Muscle of leg (tissue), 16 donors: ENCODE measurements around the gene IL22RA1. TPM values are rescaled to one million over a fixed set of nuclear protein-coding genes. Genes with fewer than 3 reads are reported as not detected.

Experiments used
- DNase-seq: peaks from one replicate; pipeline ENCODE4 v3.0.0; 2013
- H3K27ac ChIP-seq: one replicate; pipeline ENCODE4 v1.5.1; 2013; ENCODE audit warnings: mild to moderate bottlenecking, low read length, control low read depth
- H3K27me3 ChIP-seq: one replicate; pipeline ENCODE4 v1.6.1; 2013; ENCODE audit warnings: low read length; ENCODE audit not compliant: control insufficient read depth, insufficient read depth
- H3K36me3 ChIP-seq: one replicate; pipeline ENCODE4 v1.6.1; 2013; ENCODE audit warnings: low read length; ENCODE audit not compliant: control insufficient read depth, insufficient read depth
- H3K4me1 ChIP-seq: one replicate; pipeline ENCODE4 v1.6.1; 2013; ENCODE audit warnings: low read length; ENCODE audit not compliant: control insufficient read depth, insufficient read depth
- H3K4me3 ChIP-seq: one replicate; pipeline ENCODE4 v1.5.1; 2013; ENCODE audit warnings: low read length, control low read depth
- H3K9me3 ChIP-seq: replicated peaks from 2 replicates; pipeline ENCODE4 v1.6.1; 2013; ENCODE audit warnings: low read depth, low read length; ENCODE audit not compliant: control insufficient read depth
- WGBS: methylation state at CpG from one replicate; pipeline ENCODE4 v1.1.5; 2013; ENCODE audit warnings: missing lambda C conversion rate; ENCODE audit not compliant: insufficient coverage; 5-methylcytosine and 5-hydroxymethylcytosine counted together
- long read RNA-seq, 11 donors: transcript quantifications; one replicate each; lab custom pipeline, GENCODE V29; 2026
- polyA plus RNA-seq, 8 donors: library from polyadenylated mRNA; unstranded; fragments of 120-200 nt; gene quantifications; one replicate each; pipeline versions ENCODE4 v1.2.1 to v1.2.3, GENCODE V29; 2013; ENCODE audit warnings: inconsistent platforms in 1 of 8, low replicate concordance in 1 of 8; ENCODE audit not compliant: insufficient read length in 8 of 8, insufficient read depth in 1 of 8
- total RNA-seq: library from RNA; stranded (reverse); fragments of 120-200 nt; gene quantifications from one replicate; pipeline ENCODE4 v1.2.4, GENCODE V29; 2013

Gene IL22RA1, protein sequence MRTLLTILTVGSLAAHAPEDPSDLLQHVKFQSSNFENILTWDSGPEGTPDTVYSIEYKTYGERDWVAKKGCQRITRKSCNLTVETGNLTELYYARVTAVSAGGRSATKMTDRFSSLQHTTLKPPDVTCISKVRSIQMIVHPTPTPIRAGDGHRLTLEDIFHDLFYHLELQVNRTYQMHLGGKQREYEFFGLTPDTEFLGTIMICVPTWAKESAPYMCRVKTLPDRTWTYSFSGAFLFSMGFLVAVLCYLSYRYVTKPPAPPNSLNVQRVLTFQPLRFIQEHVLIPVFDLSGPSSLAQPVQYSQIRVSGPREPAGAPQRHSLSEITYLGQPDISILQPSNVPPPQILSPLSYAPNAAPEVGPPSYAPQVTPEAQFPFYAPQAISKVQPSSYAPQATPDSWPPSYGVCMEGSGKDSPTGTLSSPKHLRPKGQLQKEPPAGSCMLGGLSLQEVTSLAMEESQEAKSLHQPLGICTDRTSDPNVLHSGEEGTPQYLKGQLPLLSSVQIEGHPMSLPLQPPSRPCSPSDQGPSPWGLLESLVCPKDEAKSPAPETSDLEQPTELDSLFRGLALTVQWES
- total RNA-seq (not detected), polyA plus RNA-seq (1 to 10 TPM in 1 of 8 donors, under 1 TPM in 5, not detected in 2; 0.05 to 3.2 (median 0.56) TPM)
- long read RNA-seq, donor 1 = 0 reads
- long read RNA-seq, donor 2 = 0 reads
- long read RNA-seq, donor 3 = 0 reads
- long read RNA-seq, donor 4 = 0 reads
- long read RNA-seq, donor 5 = 0 reads
- long read RNA-seq, donor 6 = 0 reads
- long read RNA-seq, donor 7 = 0 reads
- long read RNA-seq, donor 8 = 0 reads
- long read RNA-seq, donor 9 = 0 reads
- long read RNA-seq, donor 10 = 0 reads
- long read RNA-seq, donor 11 = 0 reads

DNA sequence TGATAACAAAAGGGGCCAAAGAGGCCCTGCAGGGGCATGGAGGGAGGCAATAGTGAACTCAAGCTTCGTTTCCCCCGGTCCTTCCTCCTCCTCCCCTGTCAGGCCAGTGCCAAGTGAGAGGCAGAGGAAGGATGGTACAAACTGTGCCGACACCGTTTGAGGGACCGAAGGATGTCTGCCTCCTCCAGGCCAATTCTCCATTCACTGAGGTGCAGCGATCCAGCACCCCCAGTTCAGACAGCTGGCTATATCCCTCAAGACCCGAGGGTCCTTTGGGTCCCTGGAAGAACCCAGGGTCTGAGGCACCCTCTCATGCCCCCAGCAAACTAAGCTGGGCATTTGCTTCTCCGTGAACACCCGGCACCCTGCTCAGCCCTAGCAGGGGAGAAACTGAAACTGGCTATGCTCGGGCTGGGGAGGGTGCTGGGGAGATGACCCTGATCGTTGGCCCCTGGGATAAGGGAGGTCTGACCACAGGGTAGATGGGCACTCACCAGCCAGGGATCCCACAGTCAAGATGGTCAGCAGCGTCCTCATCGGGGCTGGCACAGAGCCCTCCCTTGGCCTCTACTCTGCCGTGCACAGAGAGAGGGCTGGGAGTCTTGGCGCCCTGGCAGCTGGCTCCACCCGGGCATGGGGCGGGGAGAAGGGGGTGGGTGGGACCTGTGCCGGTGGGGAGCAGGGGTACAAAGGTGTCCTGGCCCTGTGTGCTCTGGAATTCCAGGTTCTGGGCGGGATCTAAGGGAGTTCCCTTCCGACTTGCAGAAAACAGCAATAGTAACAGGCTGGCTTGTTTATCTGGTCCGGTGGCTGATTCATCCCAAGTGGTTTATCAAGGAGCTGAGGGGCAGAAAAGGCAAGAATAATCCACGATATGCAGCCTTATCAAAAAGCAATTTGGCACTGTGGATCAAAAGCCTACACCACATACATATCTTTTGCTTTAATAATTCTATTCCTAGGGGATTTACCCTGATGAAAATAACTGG is at the start of gene IL22RA1:
TSS of gene IL22RA1 (minus strand) at position 595 of the 989 bp plus-strand sequence. CDS start at position 537, 58 bp downstream.
- Histone ChIP-seq H3K27me3 (peaks cover 9% of the 10 kb centered on the region), H3K27ac (no peak within 1 kb of the TSS), H3K9me3 (no peaks in the 10 kb centered on the region), H3K4me3 (no peak within 1 kb of the TSS), H3K4me1 (no peaks in the 10 kb centered on the region), H3K36me3 (no peaks in the 10 kb centered on the region)
- DNase-seq = no peak
- 64% methylated on average over 12 of the region's 22 CpGs for WGBS

DNA sequence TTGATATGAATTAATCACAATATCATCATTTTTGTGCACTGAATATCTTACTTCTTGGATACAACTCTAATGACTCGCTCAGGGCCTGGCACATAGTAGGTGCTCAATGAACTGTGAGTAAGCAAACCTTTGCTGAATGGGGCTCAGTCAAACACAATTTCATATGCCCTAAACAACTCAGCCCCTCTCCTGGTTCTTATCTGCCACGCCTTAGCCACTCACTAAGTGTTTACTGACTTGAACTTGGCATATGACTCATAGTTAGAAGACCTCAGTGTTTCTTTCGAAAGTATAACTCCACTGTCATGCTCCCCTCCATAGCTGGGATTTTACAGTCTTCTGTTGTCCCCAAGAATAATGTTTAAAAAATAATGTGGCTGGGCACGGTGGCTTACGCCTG is 48.9 kb upstream of the IL22RA1 start:
- peaks cover 18% of the 10 kb centered on the region for H3K27me3 ChIP-seq
- WGBS = 90% methylated on average over 1 of the region's 5 CpGs
- H3K9me3 ChIP-seq = no peaks in the 10 kb centered on the region
- H3K27ac ChIP-seq = no peak overlapping the region
- no peak overlapping the region for H3K4me3 ChIP-seq
- no peaks in the 10 kb centered on the region for H3K36me3 ChIP-seq
- no peak for DNase-seq
- H3K4me1 ChIP-seq = peaks cover 18% of the 10 kb centered on the region

DNA sequence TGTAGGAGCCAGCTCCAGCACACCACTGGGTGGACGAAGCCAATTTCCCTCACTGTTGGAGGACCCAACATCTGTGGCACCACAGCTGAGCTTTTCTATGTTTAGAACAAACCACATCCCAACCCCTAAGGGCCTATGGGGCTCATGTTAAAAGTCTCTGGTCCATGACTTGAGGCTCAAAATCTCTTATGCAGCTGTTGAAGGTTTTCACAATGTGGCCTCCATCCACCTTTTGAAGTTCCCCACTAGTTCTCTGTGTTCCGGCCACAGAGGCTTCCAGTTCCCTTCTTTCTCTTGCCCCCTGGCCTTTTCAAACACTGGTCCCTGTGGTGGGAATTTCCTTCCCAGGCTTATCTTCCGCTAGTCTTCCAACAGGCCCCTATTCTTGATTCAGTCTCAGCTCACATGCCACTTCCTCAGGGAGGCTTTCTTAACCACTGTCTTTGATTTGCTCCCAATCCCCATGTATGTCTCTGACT is 48.1 kb upstream of the IL22RA1 start:
- 83% methylated on average over 3 of the region's 3 CpGs for WGBS
- peaks cover 20% of the 10 kb centered on the region for H3K4me1 ChIP-seq
- H3K27ac ChIP-seq = no peak overlapping the region
- peaks cover 27% of the 10 kb centered on the region for H3K27me3 ChIP-seq
- H3K9me3 ChIP-seq = no peaks in the 10 kb centered on the region
- DNase-seq = no peak
- H3K4me3 ChIP-seq = no peak overlapping the region
- no peaks in the 10 kb centered on the region for H3K36me3 ChIP-seq

DNA sequence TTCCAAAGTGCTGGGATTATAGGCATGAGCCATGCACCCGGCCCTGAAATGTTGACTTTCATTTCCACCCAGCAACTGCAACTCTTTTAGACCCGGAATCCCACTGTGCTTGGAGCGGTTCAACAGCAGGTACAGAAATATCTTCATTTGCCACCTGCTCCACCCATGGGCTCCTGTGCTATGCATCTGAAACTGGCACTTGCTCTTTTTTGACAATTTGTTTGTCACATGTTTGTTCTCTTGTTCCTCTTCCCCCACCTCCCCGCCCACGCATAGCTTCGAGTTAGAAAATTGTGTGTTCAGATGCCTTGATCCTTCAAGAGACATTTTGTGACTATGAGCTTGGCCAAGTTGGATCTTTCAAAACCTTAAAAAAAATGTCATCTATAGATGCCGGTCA is 46.6 kb upstream of the IL22RA1 start:
- peaks cover 36% of the 10 kb centered on the region for H3K27me3 ChIP-seq
- H3K9me3 ChIP-seq = no peaks in the 10 kb centered on the region
- no peak for DNase-seq
- no peak overlapping the region for H3K27ac ChIP-seq
- WGBS = 78% methylated on average over 4 of the region's 7 CpGs
- no peaks in the 10 kb centered on the region for H3K36me3 ChIP-seq
- H3K4me3 ChIP-seq = no peak overlapping the region
- peaks cover 20% of the 10 kb centered on the region for H3K4me1 ChIP-seq

DNA sequence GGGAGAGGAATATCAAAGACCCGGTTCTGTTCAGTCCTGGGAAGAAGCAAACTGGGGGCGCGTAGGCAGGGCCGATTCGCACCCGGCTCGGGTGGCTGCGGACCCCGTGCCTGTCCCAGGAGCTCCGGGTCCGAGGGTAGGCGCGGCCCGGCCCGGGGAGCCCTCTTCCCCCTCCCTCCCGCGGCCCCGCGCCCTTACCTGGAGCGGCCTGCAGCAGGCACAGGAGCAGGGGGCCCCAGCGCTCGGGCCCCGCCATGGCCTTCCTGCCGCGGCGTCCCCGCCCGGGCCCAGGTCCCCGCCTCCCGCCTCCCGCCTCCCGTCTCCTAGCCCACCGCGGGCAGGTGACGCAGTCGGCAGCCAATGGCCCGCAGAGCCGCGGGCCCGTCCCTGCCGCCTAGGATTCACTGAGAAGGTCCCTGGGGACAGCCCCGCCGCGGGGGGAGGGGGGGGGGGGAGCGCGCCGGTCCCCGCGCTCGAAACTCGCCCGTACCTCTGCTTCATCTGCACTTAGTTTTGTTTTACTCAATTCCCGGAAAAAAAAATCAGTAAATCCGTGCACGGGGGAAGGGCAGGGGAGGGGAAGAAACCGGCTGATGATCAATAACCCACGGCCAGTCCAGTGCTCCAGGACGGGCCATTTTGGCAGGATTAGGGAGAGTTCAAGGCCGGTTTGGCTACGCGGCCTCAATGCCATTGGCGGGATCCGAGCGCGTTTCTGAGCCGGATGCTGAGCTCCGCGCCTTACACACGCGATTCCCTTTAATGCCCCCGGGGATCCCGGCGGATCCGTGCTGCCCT is 44.3 kb upstream of the IL22RA1 start, which contains the start of gene IFNLR1:
TSS of gene IFNLR1 (minus strand) at position 297 of the 798 bp plus-strand sequence. CDS start at position 256, 41 bp downstream.
- H3K27ac ChIP-seq = no peak within 1 kb of the TSS
- H3K4me3 ChIP-seq = peak within 1 kb of the TSS; percentile 25
- no peaks in the 10 kb centered on the region for H3K9me3 ChIP-seq
- H3K36me3 ChIP-seq = no peaks in the 10 kb centered on the region
- DNase-seq = no peak
- WGBS = 2% methylated on average over 56 of the region's 74 CpGs
- H3K27me3 ChIP-seq = peaks cover 40% of the 10 kb centered on the region
- H3K4me1 ChIP-seq = peaks cover 13% of the 10 kb centered on the region

DNA sequence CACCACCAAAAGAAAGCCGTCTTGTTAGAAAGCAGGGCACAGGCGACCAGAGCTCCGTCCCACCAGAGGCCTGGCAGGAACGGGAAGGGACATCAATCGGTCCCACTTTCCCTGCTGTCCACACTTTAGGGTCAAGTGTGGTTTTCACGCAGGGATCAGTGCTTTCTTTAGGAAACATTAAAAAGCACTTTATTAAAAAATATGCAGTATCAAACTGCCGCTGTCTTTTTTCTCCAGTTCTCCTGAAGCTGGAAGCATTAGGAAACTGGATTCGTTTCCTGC is 43.7 kb upstream of the IL22RA1 start:
- Histone ChIP-seq H3K27ac (no peak overlapping the region), H3K4me3 (no peak overlapping the region)
- WGBS = 29% methylated on average over 6 of the region's 8 CpGs

DNA sequence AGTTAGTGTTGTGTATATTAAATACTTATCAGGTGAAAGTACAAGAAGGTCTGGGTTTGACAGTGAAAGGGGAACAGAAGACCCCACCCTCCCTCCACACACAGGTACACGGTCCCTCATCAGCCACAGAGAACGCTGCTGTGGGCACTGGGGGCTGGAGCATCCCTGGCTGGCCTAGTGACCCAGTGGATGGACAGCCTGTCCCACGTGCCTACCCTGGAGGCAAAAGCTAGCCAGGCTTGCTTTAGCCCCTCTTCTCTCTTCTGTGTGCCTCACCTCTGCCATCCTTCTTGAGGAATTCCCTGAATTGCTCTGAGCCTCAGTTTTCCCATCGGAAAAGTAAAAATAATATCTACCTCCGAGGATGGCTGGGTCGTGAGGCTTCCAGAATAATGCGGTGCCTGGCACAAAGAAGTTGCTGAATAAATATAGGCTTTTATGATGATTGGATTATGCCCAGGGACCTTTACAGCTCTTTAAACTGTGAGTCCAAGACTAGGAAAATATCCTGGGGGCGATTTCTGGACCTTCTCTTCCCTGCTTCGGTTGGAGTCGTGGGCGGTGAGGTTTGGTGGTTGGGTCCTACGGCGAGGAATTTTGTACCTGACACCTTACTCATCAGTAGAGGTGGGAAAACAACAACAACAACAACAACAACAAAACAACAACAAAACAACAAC is 43.2 kb upstream of the IL22RA1 start:
- Histone ChIP-seq H3K9me3 (no peaks in the 10 kb centered on the region), H3K4me3 (no peak overlapping the region), H3K4me1 (peaks cover 13% of the 10 kb centered on the region), H3K27me3 (peaks cover 39% of the 10 kb centered on the region), H3K27ac (no peak overlapping the region), H3K36me3 (no peaks in the 10 kb centered on the region)
- 88% methylated on average over 3 of the region's 13 CpGs for WGBS
- DNase-seq = no peak

More for the DNA sequence above, 43.7 kb upstream of the IL22RA1 start:
- DNase-seq = no peak
- Histone ChIP-seq H3K4me1 (peaks cover 13% of the 10 kb centered on the region), H3K27me3 (peaks cover 40% of the 10 kb centered on the region), H3K36me3 (no peaks in the 10 kb centered on the region), H3K9me3 (no peaks in the 10 kb centered on the region)

DNA sequence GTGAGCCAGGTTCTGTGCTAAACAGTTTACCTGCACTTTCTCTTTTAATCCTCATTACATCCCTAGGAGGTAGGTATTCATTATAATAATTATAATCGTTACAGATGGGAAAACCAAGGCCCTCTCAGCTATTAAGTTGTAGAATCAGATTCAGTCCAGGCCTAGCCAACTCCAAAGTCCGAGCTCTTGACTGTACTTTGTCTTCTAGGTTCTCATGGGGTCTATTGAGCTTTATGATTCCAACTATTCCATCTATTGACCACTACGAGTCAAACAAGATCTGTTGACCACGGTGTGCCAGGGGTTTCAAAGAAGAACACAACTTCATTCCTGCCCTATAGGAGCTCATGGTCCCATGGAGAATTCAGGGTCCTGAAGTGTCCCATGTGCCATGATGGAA is 42.1 kb upstream of the IL22RA1 start:
- peaks cover 13% of the 10 kb centered on the region for H3K4me1 ChIP-seq
- H3K27ac ChIP-seq = no peak overlapping the region
- no peaks in the 10 kb centered on the region for H3K36me3 ChIP-seq
- peaks cover 38% of the 10 kb centered on the region for H3K27me3 ChIP-seq
- no CpG with 5 or more reads among the region's 4 CpGs for WGBS
- H3K9me3 ChIP-seq = no peaks in the 10 kb centered on the region
- no peak overlapping the region for H3K4me3 ChIP-seq
- DNase-seq = no peak
